GM23338 (cell line): ENCODE measurements around the gene CFAP57.

ENCODE experiments used
- EZH2 ChIP-seq: fragments of 200-600 bp; sonication (generic); IDR thresholded peaks from one replicate; pipeline ENCODE4 v1.8.0; 2017; ENCODE audit warnings: antibody characterized with exemption, mild to moderate bottlenecking, low read depth; ENCODE audit not compliant: unreplicated experiment
- POLR2AphosphoS5 ChIP-seq: IDR thresholded peaks from 2 replicates; pipeline ENCODE4 v1.6.1; 2016; ENCODE audit warnings: antibody characterized with exemption, low read depth
- TF ChIP-seq, protein P1 (sequence below), 2 experiments: fragments of 200-600 bp in 1 of 2; sonication (generic) in 1 of 2; conservative IDR thresholded peaks; 2 replicates each; pipeline versions ENCODE4 v1.5.1 to v1.6.1; 2016 to 2017; ENCODE audit warnings: antibody characterized with exemption in 2 of 2, low read depth in 2 of 2, mild to moderate bottlenecking in 2 of 2, moderate library complexity in 1 of 2

DNA sequence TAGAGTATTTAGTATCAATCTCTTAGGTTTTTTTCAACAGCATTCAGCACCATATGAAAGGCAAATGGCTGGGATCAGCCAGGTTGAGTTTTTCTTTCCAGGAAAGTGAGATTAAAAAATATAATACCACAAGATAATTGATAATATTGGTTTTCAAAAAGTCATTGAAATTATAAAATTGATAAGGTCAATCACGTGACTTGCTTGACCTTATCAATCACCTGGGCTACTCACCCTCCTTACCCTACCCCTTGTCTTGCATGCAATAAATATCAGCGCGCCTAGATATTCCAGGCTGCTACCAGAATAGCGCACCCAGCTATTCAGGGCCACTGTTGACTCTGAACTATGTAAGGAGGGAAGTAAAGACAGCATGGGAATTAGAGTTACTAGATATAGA lies 31.5 kb upstream of the CFAP57 start:
- TF ChIP-seq, protein P1, sequence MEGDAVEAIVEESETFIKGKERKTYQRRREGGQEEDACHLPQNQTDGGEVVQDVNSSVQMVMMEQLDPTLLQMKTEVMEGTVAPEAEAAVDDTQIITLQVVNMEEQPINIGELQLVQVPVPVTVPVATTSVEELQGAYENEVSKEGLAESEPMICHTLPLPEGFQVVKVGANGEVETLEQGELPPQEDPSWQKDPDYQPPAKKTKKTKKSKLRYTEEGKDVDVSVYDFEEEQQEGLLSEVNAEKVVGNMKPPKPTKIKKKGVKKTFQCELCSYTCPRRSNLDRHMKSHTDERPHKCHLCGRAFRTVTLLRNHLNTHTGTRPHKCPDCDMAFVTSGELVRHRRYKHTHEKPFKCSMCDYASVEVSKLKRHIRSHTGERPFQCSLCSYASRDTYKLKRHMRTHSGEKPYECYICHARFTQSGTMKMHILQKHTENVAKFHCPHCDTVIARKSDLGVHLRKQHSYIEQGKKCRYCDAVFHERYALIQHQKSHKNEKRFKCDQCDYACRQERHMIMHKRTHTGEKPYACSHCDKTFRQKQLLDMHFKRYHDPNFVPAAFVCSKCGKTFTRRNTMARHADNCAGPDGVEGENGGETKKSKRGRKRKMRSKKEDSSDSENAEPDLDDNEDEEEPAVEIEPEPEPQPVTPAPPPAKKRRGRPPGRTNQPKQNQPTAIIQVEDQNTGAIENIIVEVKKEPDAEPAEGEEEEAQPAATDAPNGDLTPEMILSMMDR (conservative IDR thresholded peaks at IDR 0.05; ENCODE audit: low read depth in 2 of 2), result no peak
- no peak for TF ChIP-seq EZH2
- no peak for TF ChIP-seq POLR2AphosphoS5
